Choroid plexus epithelial cell (primary cell): ENCODE results near the gene MET.
"Not testable (repeated sequence)": the region's sequence is repeated elsewhere in the genome, so short reads cannot be mapped to it uniquely, and the experiment has no call there.

Source experiments
- DNase-seq: peaks from one replicate; pipeline ENCODE4 v3.0.0-alpha.2; 2010; ENCODE audit warnings: low read depth
- H3K4me3 ChIP-seq: 2 replicates; pipeline ENCODE4 v1.5.1; 2011; ENCODE audit warnings: low read depth, mild to moderate bottlenecking, control low read depth, low read length, moderate library complexity
- CTCF ChIP-seq: conservative IDR thresholded peaks from 2 replicates; pipeline ENCODE4 v1.5.1; 2011; ENCODE audit warnings: low read depth, mild to moderate bottlenecking, control low read depth, inconsistent platforms, low read length, moderate library complexity

Gene MET

GRCh38 chr7:116647861-116648260 is 24.1 kb upstream of the MET start:
- no peak overlapping the region for H3K4me3 ChIP-seq
- TF ChIP-seq CTCF = no peak
- DNase-seq = no peak

GRCh38 chr7:116650436-116650835 is 21.6 kb upstream of the MET start:
- TF ChIP-seq CTCF = no peak
- no peak overlapping the region for H3K4me3 ChIP-seq
- DNase-seq = no peak

- TF ChIP-seq CTCF = no peak
- no peak overlapping the region for H3K4me3 ChIP-seq
- no peak for DNase-seq
These were observed 19.2 kb upstream of the MET start for GRCh38 chr7:116652793-116653192.

- no peak overlapping the region for H3K4me3 ChIP-seq
- TF ChIP-seq CTCF = no peak
- peak; percentile 86 for DNase-seq
These were observed 18.8 kb upstream of the MET start for GRCh38 chr7:116653204-116653603.

GRCh38 chr7:116653646-116654045 is 18.4 kb upstream of the MET start:
- H3K4me3 ChIP-seq = no peak overlapping the region
- DNase-seq = no peak
- TF ChIP-seq CTCF = no peak

GRCh38 chr7:116659248-116659647 is 12.7 kb upstream of the MET start:
- DNase-seq, H3K4me3 ChIP-seq: not testable (repeated sequence)

- no peak overlapping the region for H3K4me3 ChIP-seq
- no peak for TF ChIP-seq CTCF
- no peak for DNase-seq
These were observed 10.1 kb upstream of the MET start for GRCh38 chr7:116661865-116662264.

- H3K4me3 ChIP-seq = no peak overlapping the region
- TF ChIP-seq CTCF = no peak
- no peak for DNase-seq
These were observed 8.3 kb upstream of the MET start for GRCh38 chr7:116663744-116664143.
